NCI-H2171 treated with DMSO at 0.1 percent for 48 hours (cell line): ENCODE results near the gene IL2RA.
"Not testable (repeated sequence)": the region's sequence is repeated elsewhere in the genome, so short reads cannot be mapped to it uniquely, and the experiment has no call there.

Source experiments
- DNase-seq: peaks from one replicate; lab custom pipeline; 2025; lab: John Stamatoyannopoulos, UW

IL2RA gene

DNA sequence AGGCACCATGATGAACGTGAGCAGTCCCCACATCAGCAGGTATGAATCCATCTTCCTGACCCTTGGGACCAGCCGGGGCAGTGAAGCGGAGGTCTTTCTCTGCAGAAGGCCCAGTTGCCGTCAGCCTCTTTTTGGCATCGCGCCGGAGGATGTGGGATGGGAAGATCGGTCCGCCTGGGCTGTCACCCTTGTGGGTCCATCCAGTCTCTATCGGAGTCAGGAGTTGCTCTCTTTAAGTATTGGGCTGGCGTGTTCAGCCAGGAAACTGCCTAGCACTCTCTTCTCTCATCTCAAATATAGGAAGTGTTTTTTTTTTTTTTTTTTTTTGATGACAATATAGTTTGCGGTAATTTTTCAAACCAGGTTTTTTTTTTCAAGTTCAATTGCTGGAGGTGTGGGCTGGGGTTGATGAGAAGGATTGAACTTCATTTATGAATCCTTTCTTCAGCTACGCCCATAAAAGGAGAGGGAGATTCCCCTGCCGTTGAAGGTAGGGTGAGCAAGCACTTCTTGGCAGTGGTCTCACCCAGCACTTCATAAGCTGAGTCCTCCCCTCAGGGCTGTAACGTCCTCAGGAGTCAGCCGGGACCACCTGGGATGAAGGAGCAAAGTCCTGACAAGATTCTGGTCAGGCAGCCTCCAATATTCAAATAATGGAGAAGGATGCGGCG, at the start of gene IL2RA:
Gene IL2RA, minus strand, starts transcription at position 267 of the 671 bp plus-strand sequence. Its CDS starts 216 bp downstream, at position 51.
- no peak for DNase-seq

DNA sequence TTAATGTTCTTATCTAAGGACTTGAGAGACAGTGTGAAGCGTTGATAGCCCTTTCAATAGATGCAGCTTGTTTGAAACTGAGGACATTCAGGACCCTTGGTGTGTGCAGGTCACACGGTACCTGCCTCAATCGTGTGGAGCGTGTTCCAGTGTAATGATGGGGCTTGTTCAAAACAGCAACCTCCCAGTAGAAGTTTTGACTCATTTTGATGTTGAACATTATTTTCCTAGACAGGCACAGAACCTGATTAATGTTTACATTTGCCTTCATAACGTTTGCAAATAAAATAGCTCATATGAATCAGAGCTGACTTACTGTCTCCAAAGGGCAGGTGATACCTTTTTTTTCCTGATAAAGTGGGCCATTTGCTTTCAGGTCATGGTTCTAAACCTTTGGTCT, 48.0 kb upstream of the IL2RA start:
- DNase-seq: no peak

DNA sequence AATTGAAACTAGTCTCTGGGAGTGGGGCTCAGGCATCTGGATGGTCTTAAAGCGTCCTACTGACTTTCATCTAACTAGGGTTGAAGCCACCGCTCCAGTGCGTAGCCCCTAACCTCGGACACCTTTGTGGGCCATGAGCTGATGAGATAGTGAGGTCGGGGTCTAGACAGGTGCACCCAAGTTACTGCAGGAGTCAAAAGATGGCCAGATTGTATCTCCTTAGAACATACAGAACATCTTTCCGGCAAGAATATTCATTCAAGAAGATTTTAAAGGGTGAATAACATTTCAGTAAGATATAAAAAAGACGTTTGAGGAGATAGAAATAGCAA, 47.2 kb upstream of the IL2RA start:
- no peak for DNase-seq

DNA sequence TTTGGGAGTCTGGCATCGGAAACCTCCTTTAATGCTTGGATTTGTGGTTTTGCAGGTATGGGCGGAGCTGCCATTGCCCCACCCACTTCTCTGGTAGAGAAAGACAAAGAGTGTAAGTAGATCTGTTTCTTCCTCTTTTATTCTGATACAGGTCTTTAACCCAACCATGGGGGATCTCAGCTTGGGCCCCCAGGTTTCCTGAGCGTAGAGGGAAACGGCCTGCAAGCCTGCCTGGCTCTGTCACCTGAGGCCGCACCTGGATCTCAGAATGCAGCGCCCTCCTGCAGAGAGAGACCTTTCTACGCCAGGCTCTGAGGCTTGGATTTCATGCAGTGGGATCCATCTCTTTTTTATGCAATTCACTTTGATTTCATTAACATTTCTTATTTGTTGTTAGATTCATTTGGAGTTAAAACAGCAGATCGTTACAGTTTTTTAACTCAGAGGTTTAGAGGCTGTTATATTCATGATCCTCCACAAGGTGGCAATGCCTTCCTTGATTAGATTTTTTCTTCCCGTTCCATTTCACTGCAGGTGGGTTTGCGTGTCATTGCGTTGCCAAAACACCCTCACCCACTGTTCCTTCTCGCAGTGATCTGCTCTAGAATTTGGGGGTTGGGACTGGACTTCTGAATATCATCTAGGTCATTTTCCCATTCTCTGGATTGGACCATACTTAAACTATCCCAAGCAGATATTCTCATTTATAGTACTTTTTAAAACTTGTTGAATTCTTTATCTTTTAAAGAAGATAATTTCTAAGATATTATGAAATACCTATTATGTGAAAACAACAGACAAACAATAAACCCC, 46.7 kb upstream of the IL2RA start:
- DNase-seq: peak; percentile 39

DNA sequence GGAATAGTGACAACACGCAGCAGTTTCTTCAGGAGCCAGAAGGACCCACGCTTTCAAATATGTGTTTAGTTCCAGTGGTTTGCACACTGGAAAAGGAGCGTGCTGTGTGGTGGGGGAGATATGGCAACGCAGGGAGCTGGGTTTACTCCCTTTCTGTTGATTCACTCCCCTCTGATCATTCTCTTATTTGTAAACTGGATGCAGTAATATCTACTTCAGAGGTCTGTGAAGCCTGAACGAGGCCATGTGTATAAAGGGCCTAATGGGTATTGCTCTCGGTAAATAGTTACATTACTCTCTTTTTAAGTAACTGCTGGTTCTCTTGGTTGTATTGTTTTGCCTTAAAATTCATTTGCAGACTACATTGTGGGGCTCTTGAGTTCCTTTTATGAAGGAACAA, 45.9 kb upstream of the IL2RA start:
- no peak for DNase-seq

DNA sequence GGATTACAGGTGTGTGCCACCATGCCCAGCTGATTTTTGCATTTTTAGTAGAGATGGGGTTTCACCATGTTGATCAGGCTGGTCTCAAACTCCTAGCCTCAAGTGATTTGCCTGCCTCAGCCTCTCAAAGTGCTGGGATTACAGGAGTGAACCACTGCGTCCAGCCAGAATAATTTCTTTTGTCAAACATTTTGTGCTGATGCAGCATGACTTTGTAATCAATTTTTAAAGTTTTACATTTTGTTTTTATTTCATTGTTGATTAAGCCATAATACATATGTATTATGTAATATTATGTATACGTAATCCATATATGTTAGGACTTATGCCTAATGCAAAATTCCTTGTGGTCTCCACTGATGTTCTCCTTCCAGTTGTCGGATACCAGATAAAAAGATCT, 45.4 kb upstream of the IL2RA start:
- DNase-seq: not testable (repeated sequence)

DNA sequence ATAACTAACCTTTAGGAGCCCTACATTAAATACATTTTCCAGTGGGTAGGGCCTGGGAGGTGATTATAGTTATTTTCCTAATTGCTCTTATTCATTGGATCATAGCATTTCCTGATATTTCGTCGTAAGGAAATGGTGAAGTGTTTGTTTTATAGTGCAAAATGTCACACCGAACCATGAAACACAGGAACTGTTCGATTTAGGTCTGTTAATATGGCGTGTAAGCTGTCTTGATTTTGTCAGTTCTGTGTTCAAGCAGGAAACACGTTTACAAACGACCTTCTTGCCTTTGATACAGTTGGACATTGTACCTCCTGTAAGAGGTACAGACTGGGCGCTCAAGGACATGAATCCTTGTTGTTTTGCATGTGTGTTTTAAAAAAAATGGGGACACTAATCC, 41.4 kb upstream of the IL2RA start:
- no peak for DNase-seq

DNA sequence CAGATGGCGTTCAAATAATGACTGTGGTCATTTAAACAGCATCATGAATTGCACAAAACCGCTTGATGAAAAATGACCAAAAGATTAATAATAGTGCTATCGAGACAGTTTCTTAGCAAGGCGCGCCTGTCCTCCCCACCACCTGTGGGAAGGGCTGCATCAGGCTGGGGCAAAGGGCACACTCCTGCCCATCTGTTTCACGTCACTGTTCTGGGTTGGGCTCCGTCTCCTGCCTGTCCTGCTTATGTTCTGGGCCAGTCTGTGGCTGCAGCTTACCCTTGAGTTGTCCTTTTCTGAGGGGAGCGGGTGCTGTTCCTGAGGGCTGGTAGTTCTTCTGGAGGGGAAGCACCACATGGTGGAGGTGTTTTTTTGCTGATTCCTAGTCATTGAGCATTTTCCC, 40.0 kb upstream of the IL2RA start:
- DNase-seq: no peak

DNA sequence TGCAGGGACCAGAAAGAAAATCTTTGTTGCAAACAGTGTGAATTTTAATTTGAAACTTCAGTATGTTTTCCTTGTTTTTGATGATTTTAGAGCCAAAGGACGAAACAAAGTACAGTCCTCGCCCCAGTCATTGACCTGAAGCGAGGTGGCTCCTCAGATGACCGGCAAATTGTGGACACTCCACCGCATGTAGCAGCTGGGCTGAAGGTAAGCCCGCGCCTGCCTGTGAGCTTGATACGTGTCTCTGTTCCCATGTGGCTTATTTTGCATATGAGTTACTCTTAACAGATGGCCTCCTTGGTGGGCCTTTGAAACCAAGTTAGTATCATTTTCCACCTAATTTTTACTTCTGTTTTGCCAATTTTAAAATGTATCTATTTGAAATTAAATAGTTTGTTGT, 39.0 kb upstream of the IL2RA start:
- DNase-seq: peak; percentile 71

DNA sequence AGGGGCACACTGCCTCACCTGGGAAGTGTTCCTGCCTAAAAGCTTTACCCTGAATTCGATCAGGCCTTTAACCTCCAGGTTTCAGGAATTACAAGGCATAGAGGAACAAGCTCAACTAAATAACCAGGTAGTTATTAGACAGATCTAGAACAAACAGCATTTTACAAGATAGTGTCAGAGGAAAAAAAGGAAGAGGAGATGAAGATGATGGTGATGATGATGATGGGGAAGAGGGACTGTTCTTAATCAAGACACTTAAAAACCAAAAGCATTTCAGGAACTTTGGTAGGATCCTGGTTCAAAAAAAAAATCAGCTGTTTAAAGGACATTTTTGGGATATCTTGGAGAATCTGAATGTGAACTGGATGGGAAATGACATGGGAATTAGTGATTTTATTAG, 38.2 kb upstream of the IL2RA start:
- DNase-seq: no peak

DNA sequence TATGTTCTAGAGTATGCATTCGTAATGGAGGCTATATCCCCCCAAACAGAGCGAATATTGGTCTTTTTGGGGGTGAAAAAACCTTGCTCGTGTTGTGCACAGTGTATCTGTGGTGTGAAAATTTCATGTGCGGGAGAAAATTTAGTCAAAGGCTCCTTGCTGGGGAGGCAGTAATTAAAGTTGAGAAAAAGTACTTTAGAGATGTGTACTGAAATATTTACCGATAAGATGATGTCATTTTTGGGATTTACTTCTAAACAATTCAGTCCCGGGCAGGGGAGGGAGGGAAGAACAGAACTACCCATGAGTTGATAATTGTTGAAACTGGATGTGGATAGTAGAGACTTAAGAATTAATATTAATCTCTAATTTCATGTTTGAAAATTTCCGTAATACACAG, 36.0 kb upstream of the IL2RA start:
- DNase-seq: no peak

DNA sequence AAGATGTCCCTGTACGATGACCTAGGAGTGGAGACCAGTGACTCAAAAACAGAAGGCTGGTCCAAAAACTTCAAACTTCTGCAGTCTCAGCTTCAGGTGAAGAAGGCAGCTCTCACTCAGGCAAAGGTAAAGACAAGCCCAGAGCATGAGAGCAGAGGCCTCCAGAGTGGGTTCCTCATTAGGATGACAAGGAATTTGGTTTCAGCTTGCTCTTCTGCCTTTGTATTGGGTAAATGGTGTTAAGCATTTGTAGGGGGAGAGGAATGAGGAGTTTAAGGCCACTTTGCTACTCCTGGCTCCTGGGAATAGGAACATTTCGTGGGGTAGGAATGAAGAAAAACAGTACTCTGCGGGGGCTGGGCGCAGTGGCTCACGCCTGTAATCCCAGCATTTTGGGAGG, 34.9 kb upstream of the IL2RA start:
- no peak for DNase-seq

DNA sequence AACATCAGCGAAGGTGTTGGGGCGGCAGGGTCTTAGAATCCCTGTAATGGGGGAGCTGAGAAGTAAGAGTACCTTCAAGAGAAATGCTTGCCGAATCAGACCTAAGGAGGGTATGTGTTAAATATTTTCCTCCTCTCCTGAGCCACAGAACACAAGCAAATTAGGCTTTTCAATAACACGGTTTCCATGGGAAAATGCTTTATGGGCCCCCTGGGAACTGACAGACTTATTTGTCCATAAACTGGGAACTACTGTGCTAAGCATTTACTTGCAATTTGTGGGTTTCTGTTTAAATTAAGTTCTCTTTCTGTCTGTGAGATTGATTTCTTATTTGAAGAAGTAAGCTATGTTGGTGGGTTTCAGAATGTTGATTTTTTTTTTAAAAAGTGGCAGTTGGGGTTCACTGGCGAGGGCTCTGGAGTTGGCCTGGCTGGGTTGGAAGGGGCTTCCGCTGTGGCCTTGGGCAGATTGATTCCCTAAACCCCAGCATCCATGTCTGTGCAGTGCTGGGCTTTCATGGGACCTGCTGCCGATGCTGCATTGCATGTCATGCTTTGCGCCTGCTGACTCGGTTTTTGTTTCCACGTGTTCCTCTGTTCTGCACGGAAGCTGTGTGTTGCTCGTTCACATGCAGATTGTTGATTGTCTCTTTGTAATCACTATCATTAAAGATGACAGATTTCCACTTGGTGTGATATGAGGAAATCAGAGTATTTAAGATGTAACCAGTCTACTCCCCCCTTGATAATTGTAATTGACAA, 33.8 kb upstream of the IL2RA start:
- DNase-seq: no peak

DNA sequence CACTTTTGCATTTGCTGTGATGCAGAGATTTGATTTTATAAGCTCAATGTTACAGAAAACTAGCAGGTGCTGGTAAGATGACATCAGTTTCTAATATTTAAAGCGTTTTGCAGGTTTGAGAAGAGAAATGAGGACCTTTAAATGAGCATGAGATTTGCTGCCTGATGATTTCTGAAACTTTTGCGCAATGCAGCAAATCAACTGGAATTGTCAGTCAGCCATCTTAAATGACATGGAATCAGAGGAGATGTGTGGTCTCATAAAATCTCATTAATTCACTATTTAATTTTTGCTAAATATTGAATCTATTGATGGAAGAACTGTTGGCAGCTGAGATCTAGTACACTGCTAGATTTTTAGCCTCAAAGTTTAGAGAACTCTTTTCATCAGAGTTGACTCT, 30.6 kb upstream of the IL2RA start:
- no peak for DNase-seq

DNA sequence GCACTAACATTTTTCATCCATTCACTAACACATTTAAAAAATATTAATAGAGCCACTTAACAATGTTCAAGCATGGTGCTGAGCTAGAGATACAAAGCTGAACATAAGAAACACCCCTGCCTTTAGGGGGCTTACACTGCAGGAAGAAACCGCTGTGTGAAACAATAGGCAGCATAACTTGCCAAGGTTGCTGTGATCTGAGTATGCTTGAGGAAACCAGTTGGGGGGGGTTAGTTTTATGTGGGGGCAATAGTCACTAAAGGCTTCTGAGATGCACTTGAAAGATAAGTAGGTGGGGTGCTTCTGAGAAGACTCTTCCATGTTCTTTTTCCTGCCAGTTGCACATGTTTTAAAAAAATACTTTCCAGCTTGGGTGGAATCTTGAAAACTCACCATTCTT, 29.5 kb upstream of the IL2RA start:
- no peak for DNase-seq

DNA sequence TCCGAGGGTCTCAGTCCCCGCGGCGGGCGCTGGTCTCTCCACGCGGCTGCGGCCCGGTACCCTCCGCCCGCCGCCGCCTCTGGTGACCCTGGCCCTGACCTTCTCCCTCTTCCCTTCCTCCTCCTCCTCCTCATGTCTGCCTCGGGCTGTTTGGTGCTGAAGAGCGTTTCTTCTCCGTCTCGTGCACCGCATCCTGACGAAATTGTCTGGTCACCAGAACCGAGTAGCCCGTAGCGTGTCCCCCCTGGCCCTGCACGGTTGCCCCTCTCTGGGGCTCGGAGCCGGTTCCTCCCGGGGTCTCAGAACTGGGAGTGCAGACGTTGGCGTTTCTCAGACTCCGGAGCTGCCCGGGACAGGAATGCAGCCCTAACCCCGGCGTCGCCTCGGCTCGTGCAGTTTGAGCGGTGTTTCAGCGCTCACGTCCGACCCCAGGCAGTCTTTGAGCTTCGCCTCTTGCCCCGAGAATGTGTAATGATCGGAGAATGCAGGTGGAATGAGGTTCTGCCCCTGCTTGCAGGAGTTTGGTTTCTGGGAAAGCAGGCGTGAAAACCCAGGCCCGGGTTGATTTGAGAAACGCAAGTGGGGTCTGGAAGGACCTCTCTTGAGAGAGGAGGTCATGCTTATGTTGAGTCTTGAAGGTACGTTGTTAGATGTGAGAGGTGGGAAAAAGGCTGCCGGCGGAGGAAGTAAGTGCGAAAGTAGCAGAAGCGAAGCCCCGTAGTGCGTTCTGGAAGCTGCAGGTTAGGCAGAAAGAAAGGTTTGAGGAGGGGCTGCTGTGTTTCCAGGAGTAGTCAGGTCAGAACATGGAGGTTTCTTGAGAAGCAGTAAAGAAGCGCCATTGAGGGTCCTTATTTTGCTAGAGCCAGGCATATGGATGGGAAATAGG, 27.4 kb upstream of the IL2RA start:
- DNase-seq: peak; percentile 10

DNA sequence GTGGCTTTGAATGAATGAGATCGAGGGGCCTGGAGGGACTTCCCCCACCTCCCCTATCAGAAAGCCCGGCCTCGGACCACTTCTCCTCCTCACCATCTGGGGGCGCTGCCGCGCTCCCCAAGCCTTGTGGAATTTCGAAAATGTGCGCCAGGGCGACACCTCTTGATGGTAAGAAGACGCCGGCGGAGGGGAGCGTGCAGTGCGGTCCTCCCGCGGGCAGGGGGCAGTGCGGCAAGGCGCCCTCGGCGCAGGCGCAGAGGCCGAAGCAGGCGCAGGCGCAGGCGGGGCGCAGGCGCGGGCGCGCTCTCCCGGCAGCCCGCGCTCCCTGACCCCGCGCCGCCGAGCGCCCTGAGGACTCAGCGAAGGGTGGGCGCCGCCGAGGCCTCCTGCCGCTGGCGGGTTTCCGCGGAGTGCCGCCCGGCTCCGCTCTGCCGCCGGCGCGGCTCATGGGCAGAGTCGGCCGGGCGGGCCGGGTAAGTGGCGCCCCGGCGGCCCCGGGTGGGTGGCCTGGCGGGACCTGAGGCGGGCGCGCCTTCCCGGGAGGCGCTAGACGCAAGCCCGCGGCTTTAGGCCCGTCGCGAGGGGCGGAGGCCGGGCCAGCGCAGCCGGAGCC, 26.7 kb upstream of the IL2RA start, which contains the start of gene RBM17:
Gene RBM17, plus strand, starts transcription at position 314 of the 613 bp plus-strand sequence. CDS start 8,032 bp downstream, outside the sequence.
- peak; percentile 75 for DNase-seq

DNA sequence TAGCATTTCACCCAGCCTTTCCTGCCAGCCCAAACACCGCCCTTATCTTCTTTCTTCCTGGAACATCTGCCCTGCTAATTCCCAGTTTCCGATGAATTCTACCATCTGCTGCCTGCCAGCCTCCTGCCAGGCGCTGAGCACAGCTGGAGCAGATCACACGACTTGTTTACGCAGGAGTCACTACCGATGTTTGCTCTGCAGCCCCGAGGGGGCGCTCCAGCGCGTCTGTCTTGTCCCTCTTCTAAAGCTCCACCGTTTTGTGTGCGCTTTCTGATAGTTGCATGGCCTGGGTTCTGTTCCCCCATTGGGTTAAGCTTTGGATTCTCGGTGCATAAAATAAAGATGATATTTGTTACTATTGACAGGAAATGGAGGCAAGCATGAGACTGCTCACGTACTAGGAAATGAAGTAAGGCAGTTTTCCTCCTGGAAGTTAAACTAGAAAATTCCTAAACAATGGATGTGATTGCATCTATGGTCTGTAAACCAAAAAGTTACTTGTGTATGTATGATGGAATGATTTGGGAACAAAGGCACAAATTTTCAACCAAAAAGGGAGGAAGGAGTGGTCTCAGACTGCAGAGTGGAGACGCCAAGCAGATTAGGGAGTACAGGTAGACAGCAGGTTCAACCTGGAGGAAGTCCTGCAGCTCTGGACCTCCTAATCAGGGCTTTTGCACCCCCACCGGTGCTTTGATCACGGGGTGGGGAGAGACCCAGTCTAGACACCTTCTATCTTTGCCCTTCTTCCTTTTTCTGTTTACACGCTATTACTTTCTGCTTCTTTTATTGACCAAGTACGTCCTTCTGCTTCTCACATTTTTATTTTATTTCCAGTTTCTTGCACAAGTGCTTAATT, 24.4 kb upstream of the IL2RA start:
- peak; percentile 93 for DNase-seq

DNA sequence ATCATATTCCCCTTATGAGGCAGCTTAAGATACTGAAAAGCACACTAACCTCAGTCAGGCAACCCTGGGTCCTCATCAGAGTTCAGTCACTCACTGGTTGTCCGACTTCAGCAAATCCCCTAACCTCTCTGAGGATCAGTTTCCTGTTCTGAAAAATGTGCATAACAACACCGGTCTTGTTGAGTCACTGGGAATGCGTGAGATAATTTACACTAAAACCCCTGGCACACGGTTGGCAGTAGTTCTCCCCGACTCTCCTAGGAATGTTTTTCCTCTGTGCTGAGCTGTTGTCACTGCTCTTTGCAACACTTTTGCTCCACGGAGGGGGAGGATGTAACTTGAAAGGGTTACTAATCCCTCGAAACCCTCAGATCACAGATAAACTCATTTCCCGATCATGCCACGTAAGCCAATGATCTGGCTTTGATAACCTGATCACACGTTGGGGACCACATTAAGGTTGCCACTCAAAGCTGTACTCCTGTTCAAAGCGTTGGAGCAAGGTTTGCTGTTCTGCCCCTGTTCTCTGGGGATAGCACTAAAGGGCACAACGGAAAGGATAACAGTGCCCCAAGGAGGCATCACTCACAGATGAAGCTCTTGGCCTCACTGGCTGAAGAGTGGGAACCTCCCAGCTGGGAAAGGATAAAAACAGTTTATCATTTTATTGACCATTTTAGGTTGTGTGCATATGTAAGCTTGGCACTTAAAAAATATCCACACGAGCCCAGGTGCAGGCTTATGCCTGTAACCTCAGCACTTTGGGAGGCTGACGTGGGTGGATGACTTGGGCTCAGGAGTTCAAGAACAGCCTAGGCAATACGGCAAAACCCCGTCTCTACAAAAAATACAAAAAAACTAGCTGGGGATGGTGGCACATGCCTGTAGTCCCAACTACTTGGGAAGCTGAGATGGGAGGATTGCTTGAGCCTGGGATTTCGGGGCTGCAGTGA, 21.6 kb upstream of the IL2RA start:
- no peak for DNase-seq
